Measurements from ENCODE around the gene VIT. TPM values are rescaled to one million over a fixed set of nuclear protein-coding genes. Genes with fewer than 3 reads are reported as not detected.

Gene VIT
- total and polyA plus RNA-seq, 4 donors, result 0.07 to 0.17 (median 0.09) TPM; not detected in 1

DNA sequence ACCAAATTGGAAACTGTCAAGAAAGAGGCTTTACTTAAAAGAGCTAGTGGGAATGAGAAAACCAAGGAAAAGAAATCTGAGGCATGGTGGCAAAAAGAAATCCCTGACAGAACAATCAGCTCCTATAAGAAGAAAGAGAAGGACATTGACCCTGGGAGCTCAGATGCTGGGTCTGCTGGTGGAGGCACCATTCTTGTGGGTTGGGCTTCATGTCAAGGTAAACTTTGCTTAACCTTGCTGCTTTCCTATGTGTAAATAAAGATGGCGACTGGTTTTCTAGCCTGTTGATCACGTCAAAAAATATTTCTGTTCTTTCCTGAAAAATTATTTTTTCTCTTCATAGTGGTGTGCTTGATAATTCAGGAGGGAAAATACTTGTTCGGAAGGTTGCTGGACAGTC, 58.1 kb downstream of the VIT start:
- H3K4me1 ChIP-seq (ENCODE audit: control insufficient read depth in 4 of 4, insufficient read depth in 4 of 4, low read length in 3 of 4), result no peaks in the 10 kb centered on the region
- H3K9me3 ChIP-seq (ENCODE audit: control insufficient read depth in 4 of 4, low read length in 3 of 4), result no peaks in the 10 kb centered on the region
- 60% methylated on average over 3 of the region's 3 CpGs for WGBS
- no peak overlapping the region for H3K4me3 ChIP-seq (ENCODE audit: low read depth in 1 of 3, low read length in 3 of 3)
- H3K27me3 ChIP-seq (ENCODE audit: control insufficient read depth in 4 of 4, insufficient read depth in 4 of 4, low read length in 3 of 4), result no peaks in the 10 kb centered on the region
- no peak for DNase-seq (ENCODE audit: low spot score)
- H3K36me3 ChIP-seq (ENCODE audit: control insufficient read depth in 4 of 4, insufficient read depth in 3 of 4, low read depth in 1 of 4, low read length in 3 of 4), result no peaks in the 10 kb centered on the region
- H3K9ac ChIP-seq (ENCODE audit: low read depth in 1 of 2, low read length in 2 of 2), result no peak overlapping the region
- TF ChIP-seq, protein P1, sequence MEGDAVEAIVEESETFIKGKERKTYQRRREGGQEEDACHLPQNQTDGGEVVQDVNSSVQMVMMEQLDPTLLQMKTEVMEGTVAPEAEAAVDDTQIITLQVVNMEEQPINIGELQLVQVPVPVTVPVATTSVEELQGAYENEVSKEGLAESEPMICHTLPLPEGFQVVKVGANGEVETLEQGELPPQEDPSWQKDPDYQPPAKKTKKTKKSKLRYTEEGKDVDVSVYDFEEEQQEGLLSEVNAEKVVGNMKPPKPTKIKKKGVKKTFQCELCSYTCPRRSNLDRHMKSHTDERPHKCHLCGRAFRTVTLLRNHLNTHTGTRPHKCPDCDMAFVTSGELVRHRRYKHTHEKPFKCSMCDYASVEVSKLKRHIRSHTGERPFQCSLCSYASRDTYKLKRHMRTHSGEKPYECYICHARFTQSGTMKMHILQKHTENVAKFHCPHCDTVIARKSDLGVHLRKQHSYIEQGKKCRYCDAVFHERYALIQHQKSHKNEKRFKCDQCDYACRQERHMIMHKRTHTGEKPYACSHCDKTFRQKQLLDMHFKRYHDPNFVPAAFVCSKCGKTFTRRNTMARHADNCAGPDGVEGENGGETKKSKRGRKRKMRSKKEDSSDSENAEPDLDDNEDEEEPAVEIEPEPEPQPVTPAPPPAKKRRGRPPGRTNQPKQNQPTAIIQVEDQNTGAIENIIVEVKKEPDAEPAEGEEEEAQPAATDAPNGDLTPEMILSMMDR (IDR thresholded peaks at IDR 0.05; ENCODE audit: low read depth, low read length, missing input control), result no peak
- TF ChIP-seq RAD21 (IDR thresholded peaks at IDR 0.05), result no peak
- TF ChIP-seq JUND (IDR thresholded peaks at IDR 0.05), result no peak
- TF ChIP-seq, protein P2, sequence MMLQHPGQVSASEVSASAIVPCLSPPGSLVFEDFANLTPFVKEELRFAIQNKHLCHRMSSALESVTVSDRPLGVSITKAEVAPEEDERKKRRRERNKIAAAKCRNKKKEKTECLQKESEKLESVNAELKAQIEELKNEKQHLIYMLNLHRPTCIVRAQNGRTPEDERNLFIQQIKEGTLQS (IDR thresholded peaks at IDR 0.05), result no peak
- H3K27ac ChIP-seq (ENCODE audit: low read depth in 1 of 2, low read length in 2 of 2), result no peak overlapping the region

GRCh38 chr2:36756438-36756837, 59.9 kb downstream of the VIT start:
- H3K9me3 ChIP-seq (ENCODE audit: control insufficient read depth in 4 of 4, low read length in 3 of 4), result no peaks in the 10 kb centered on the region
- no peak overlapping the region for H3K9ac ChIP-seq (ENCODE audit: low read depth in 1 of 2, low read length in 2 of 2)
- no peaks in the 10 kb centered on the region for H3K27me3 ChIP-seq (ENCODE audit: control insufficient read depth in 4 of 4, insufficient read depth in 4 of 4, low read length in 3 of 4)
- no peak for TF ChIP-seq RXRA (IDR thresholded peaks at IDR 0.05)
- TF ChIP-seq NR2F2 (IDR thresholded peaks at IDR 0.05), result no peak
- no peak overlapping the region for H3K27ac ChIP-seq (ENCODE audit: low read depth in 1 of 2, low read length in 2 of 2)
- DNase-seq (ENCODE audit: low spot score), result no peak
- 78% methylated on average over 8 of the region's 8 CpGs for WGBS
- H3K4me1 ChIP-seq (ENCODE audit: control insufficient read depth in 4 of 4, insufficient read depth in 4 of 4, low read length in 3 of 4), result no peaks in the 10 kb centered on the region
- H3K36me3 ChIP-seq (ENCODE audit: control insufficient read depth in 4 of 4, insufficient read depth in 3 of 4, low read depth in 1 of 4, low read length in 3 of 4), result no peaks in the 10 kb centered on the region
- H3K4me3 ChIP-seq (ENCODE audit: low read depth in 1 of 3, low read length in 3 of 3), result no peak overlapping the region

- H3K4me3 ChIP-seq (ENCODE audit: low read depth in 1 of 3, low read length in 3 of 3), result no peak overlapping the region
- no peak overlapping the region for H3K9ac ChIP-seq (ENCODE audit: low read depth in 1 of 2, low read length in 2 of 2)
- DNase-seq (ENCODE audit: low spot score), result no peak
- TF ChIP-seq, protein P1 (IDR thresholded peaks at IDR 0.05; ENCODE audit: low read depth, low read length, missing input control), result no peak
- TF ChIP-seq REST (IDR thresholded peaks at IDR 0.05) (no peak), HNF4A (conservative IDR thresholded peaks at IDR 0.05) (no peak)
- H3K27me3 ChIP-seq (ENCODE audit: control insufficient read depth in 4 of 4, insufficient read depth in 4 of 4, low read length in 3 of 4), result no peaks in the 10 kb centered on the region
- no peaks in the 10 kb centered on the region for H3K9me3 ChIP-seq (ENCODE audit: control insufficient read depth in 4 of 4, low read length in 3 of 4)
- H3K27ac ChIP-seq (ENCODE audit: low read depth in 1 of 2, low read length in 2 of 2), result no peak overlapping the region
- H3K36me3 ChIP-seq (ENCODE audit: control insufficient read depth in 4 of 4, insufficient read depth in 3 of 4, low read depth in 1 of 4, low read length in 3 of 4), result no peaks in the 10 kb centered on the region
- WGBS, result 67% methylated on average over 9 of the region's 9 CpGs
- H3K4me1 ChIP-seq (ENCODE audit: control insufficient read depth in 4 of 4, insufficient read depth in 4 of 4, low read length in 3 of 4), result no peaks in the 10 kb centered on the region
Measured at GRCh38 chr2:36762764-36763490, 66.4 kb downstream of the VIT start.

All from liver (tissue), 9 donors.